Embryonic facial prominence (tissue), 1 donor: ENCODE data around the gene MRPS27.

ENCODE experiments used
- DNase-seq: peaks from one replicate; pipeline ENCODE4 v3.0.0-alpha.2; 2016; ENCODE audit errors: extremely low spot score

MRPS27 gene

DNA sequence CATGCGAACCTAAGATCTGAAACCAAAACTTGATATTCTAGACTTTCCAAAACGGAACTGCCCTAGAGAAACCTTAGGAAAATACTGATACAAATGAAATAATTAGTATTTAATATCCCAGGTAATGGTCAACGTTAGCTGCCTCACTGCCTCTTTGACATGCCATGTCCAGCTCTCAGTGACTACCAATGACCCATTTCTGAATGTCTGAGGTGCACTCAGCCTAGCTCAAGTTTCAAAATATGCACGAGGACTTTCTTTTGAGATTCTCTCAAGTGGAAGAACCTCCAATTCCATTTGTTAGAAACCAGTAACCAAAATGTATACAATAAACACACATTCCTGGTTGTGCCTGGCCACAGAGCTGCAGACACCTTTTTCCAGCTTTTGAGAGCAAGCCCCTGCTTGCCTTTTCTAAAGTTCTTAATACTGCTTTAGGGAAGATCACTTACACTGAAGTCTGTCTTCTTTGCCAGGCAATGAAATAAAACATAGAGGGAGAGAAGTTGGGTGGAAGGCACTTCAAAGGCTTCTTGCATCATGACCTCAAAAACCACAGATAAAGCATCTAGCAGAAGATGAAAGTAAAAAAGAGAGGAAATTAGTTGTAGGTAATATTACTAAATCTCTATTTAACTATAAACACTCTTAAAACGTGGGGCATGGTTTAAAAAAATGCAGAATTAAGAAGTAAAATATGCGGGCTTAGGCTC is 87.9 kb downstream of the MRPS27 start:
- no peak for DNase-seq

GRCh38 chr5:72228960-72229359 is 91.1 kb downstream of the MRPS27 start:
- DNase-seq: no peak

DNA sequence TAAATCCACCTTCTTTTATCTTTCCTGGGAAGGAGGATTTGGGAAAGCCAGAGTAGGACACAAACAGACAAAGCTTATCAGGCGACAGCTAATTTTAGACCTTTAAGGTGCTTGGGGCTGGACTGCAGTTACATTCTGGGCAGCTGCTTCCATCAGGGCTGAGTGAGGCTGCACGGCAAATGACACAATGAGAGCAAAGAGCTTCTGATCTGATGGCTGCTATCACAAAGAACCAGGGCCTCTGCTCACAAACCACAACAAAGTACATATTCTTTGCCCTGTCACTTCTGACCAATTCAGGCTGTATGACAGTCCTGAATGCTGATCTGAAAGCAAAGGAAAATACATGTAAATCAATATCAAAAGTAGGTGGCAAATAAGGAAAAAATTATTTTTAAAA is 93.1 kb downstream of the MRPS27 start:
- no peak for DNase-seq

DNA sequence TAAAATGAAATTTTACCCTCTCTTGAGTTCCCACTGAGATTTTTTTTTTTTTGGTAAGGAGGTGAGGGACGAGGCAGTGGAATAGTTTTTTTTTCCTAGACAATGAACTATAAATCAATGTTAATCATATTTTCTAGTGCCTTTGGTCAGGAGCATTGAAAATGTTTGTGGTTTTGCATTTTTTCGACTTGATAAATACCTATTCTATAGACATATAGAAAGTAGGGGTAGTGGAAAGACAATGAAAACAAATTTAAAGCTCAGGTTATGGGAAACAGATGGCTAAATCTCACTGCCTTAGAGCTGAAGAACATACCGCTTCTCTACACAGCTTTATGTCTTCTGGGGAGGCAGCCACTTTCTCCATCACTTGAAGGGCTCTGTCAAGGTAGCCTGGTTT is 94.3 kb downstream of the MRPS27 start:
- DNase-seq: no peak

DNA sequence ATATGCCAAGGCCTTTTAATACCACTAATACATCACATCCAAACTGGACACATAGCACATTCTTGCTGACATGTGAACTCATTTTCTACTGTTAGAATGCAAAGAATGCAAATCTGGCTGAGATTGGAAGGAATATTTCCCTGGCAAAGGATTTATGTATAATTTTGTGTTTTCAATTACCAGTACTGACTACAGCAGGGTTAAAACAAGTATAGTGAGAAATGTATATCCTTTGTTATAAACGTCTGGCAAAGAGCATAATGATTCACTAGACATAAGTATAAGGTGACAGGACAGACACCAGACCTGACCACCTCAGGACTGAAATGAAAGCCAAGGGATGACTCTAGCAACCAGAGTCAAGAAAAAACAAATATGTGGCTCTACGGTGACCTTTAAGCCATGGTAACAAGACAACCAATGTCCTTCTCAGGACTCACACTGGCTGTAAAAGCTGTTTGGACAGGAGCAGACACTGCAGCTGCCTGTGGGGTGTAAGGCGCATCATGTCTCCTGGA is 95.0 kb downstream of the MRPS27 start:
- DNase-seq: no peak

DNA sequence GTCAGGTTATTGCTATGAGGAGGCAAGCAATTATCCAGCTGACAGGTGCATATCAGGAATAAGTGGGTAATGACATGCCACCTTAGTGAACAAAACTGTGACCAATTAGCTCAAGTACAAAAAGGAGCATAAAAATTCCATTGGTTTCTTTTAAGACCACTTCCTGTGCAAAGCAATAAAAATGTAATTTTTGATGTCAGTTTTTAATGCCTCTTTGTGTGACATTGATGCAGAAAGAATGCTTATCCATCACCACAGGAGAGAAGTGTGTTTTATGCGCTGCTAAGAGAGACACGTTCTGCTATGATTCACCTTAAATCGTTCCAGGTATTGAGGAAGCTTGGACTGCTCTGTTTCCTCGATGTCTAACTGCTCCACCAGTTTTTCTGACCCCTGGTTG is 96.7 kb downstream of the MRPS27 start:
- no peak for DNase-seq

DNA sequence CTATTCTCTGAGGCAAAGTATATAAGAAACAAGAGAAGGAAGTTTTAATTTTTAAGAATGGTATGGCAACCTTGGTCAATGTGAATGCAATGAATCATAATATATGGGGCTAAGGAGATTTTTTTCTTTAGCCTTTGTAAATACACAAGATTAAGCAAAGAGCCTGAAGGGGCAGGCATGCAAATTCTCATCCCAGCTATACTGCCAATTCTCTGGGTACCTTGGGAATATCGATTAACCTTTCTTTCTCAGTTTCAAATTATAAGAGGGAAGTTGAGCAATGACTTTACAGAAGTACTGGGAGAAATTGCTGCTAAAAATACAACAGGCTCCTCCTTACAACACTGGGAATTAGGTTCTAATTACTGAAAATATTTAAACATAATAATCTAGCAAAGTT is 97.5 kb downstream of the MRPS27 start:
- DNase-seq: no peak

DNA sequence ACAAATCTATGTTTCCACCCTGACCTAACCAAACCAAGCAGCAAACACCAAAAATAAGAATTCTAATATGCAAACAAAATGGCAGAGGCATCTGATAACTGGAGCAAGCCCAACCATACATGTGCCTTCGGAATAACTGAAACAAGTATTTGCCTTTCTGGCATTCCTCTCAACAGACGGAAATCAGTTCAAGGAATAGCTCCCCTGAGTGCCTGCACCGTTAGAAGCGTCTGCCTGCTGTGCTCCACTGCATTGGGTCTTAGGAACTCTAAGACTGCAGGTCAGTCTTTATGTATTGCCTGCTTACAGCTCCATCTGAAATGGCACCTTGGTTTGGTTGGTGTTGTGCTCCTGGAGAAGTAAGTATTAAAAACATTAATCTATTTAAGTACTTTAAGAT is 98.5 kb downstream of the MRPS27 start:
- no peak for DNase-seq

- DNase-seq: no peak
These were observed 98.9 kb downstream of the MRPS27 start for GRCh38 chr5:72221099-72221498.

DNA sequence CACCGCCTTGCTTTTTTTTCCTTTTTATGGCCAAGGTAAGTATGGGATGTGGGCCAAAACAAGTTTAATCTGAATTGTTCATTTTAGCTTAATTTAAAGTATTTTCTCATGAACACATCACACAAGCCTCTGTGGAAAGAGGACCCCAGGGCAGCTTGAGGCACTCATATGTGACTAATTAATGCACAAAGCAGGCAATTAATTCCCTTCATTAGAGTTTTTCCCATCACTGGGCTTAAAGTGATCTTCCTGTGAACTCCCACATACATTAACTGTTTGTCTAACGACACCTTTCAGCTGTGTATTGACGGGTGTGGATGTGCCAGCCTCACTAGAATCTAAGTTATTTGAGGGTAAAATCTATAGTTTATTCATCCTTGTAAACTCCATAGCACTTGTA is 103.3 kb downstream of the MRPS27 start:
- no peak for DNase-seq

- DNase-seq: no peak
These were observed 105.9 kb downstream of the MRPS27 start for GRCh38 chr5:72214168-72214567.

- no peak for DNase-seq
These were observed 106.6 kb downstream of the MRPS27 start for GRCh38 chr5:72213482-72213881.

GRCh38 chr5:72212171-72212570 is 107.9 kb downstream of the MRPS27 start:
- no peak for DNase-seq

DNA sequence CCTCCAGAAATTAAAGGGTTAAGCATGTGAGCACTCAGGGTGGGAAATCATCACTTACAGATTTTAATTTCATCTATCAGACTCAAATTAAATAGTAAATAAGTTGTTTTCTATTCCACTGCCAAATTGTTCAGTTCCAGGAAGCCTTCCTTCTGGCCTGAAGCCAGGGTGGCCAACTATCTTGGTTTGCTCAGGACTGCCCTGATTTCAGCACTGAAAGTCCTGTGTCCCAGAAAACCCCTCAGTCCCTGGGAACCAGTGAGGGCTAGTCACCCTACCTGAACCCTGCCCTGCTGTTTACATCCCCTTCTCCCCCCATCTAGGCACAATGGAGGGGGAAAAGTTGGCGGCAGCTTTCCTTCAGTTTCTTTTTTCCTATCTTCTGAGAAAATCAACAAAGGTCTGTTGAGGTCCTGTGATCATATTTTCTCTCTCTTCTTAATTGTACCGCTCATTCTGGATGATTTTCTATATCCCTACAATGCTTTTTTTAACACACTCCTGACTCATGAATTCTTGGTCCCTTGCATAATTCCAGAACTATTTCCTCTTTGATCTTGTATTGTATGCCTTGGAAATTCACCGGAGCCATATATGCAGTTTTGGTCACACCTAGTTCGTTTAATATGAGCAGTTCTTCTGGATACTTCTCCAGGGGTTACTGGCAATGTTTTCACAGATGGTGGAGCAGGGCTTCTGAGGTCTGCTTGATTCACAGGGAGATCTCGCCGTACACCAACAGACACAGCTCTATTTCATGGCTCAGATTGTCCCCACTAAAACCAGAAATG is 109.0 kb downstream of the MRPS27 start:
- DNase-seq: no peak

GRCh38 chr5:72209147-72210115 is 110.6 kb downstream of the MRPS27 start:
- no peak for DNase-seq

DNA sequence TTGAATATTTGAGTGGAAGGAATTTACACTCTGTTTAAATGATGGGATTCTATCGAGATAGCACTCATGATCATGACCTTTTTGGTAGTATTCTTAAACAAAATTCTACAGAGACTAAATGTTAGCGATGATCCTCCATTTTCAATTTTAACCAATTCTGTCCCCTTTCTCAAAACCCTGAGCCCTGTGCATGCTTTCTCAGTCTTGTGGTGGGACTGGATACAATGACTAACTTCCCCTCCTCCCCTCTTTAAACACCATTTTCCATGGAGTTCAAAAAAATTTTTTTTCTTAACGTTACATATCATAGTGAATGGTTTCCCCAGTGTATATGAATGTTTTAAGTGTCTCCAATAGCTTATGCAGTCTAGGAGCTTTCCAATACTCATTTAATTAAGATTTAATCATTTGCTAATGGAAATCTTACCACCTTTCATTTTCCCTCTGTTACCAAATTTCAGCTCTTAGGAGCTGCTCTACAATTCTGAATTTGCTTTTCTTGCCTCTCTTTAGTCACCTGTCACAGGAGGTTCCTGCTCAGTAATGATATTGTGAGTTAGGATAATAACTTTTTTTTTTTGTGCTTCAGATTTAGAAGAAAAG is 111.6 kb downstream of the MRPS27 start:
- DNase-seq: no peak

DNA sequence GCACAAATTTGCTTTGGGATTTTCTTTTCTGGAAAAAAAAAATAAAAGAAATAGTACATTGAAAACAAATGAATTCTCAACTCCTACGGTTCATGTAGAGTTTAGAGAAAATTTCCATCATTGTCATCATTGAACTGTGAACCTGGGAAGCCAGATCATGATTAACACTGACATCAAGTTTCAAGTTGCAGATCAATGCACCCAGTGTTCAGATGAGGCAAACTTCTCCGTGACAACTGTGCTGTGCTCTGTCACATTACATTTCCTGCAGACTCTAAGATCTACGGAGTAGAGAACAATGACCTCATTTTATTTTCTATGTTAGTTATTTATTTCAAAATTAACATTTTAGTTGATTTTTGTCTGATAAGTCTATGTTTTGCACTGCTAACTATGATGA is 113.0 kb downstream of the MRPS27 start:
- no peak for DNase-seq

- DNase-seq: no peak
These were observed 113.9 kb downstream of the MRPS27 start for GRCh38 chr5:72206160-72206559.

DNA sequence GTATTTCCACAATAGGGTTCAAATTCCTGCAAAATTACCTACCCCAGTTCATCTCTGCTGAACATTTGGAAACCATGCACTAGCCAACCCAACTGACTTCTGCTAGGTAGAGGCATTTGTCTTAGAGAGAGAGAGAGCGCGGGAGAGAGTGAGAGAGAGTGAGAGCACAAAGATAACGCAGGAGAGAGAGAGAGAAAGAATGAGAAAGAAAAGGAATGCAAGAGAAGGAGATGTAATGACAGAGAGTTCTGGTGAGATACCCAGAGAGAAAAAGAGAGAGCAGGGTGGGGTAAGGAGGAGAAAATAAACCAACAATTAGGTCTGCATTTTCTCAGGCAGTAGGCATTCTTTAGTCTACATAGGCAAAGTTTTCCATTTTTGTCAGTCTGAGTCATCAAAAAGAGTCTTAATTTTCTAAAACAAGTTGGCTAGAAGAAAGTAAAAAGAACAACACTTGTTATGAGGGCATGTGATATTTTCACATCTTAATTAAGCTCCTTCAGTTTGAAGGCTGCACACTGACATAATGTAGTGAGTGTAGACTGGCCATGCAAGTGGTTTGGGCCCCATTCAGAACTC is 114.5 kb downstream of the MRPS27 start:
- DNase-seq: no peak

DNA sequence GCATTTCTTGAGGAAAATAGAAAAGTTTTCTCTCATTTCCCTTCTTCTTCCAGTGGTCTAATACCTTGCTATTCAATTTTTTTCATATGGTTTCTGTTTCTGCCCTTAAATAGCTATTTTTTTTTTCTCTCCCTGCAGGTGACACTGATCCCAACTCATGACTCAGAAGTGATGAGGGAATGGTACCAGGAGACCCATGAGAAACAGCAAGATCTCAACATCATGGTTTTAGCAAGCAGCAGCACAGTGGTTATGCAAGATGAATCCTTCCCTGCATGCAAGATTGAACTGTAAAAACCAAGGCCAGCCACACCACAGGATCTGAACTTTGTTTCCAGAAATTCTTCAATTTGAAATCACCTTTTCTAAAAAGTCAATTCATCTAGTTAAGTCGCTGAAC is 115.1 kb downstream of the MRPS27 start:
- no peak for DNase-seq

- no peak for DNase-seq
These were observed 116.7 kb downstream of the MRPS27 start for GRCh38 chr5:72203251-72203845.
